Esophagus squamous epithelium (tissue), 4 donors: ENCODE measurements around the gene RCAN1.

Experiments
- POLR2A ChIP-seq, 4 donors: fragments of 450-650 bp; IDR thresholded peaks; one replicate each; pipeline ENCODE4 v1.6.1; 2017; ENCODE audit warnings: antibody characterized with exemption in 4 of 4, mild to moderate bottlenecking in 4 of 4, moderate library complexity in 3 of 4
- TF ChIP-seq, protein P1 (sequence below), 6 experiments: fragments of 450-650 bp in 4 of 6; fragments of 200-600 bp in 2 of 6; sonication (generic) in 2 of 6; IDR thresholded peaks; one replicate each; pipeline ENCODE4 v1.5.1; 2016 to 2019; ENCODE audit warnings: antibody characterized with exemption in 6 of 6, mild to moderate bottlenecking in 4 of 6, moderate library complexity in 4 of 6

DNA sequence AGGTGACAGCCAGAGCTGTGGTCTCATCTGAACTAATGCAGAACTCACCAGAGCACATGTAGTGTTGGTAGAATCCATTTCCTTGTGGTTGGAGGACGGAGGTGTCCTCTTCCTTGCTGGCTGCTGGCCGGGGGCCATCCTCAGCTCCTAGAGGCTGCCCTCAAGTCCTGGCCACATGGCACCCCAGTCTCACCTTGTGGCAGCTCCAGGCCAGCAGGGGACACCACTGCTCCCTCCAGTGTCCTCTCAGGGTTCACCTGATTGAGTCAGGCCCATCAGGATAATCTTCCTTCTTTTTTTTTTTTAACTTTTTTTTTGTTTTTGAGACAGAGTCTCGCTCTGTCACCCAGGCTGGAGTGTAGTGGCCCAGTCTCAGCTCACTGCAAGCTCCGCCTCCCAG lies 105.8 kb downstream of the RCAN1 start:
- TF ChIP-seq, protein P1, sequence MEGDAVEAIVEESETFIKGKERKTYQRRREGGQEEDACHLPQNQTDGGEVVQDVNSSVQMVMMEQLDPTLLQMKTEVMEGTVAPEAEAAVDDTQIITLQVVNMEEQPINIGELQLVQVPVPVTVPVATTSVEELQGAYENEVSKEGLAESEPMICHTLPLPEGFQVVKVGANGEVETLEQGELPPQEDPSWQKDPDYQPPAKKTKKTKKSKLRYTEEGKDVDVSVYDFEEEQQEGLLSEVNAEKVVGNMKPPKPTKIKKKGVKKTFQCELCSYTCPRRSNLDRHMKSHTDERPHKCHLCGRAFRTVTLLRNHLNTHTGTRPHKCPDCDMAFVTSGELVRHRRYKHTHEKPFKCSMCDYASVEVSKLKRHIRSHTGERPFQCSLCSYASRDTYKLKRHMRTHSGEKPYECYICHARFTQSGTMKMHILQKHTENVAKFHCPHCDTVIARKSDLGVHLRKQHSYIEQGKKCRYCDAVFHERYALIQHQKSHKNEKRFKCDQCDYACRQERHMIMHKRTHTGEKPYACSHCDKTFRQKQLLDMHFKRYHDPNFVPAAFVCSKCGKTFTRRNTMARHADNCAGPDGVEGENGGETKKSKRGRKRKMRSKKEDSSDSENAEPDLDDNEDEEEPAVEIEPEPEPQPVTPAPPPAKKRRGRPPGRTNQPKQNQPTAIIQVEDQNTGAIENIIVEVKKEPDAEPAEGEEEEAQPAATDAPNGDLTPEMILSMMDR (IDR thresholded peaks at IDR 0.05): peak in 1 of 6 experiments; percentile 9
- TF ChIP-seq POLR2A (IDR thresholded peaks at IDR 0.05): no peak
